GM06990 (cell line): ENCODE data around the gene CUL3.
"Not testable (repeated sequence)": the region's sequence is repeated elsewhere in the genome, so short reads cannot be mapped to it uniquely, and the experiment has no call there.

Experiments
- DNase-seq: peaks from one replicate; pipeline ENCODE4 v3.0.0-alpha.2; 2011; ENCODE audit not compliant: insufficient read length; ENCODE audit errors: extremely low read depth
- H3K27me3 ChIP-seq: replicated peaks from 2 replicates; pipeline ENCODE4 v1.6.0; 2011; ENCODE audit warnings: low read length; ENCODE audit not compliant: control insufficient read depth, insufficient read depth
- H3K36me3 ChIP-seq: 2 replicates; pipeline ENCODE4 v1.5.1; 2011; ENCODE audit warnings: low read length; ENCODE audit not compliant: control insufficient read depth, insufficient read depth
- H3K4me3 ChIP-seq: replicated peaks from 2 replicates; pipeline ENCODE4 v1.5.1; 2011; ENCODE audit warnings: low read depth, mild to moderate bottlenecking, control low read depth, low read length
- CTCF ChIP-seq: IDR thresholded peaks from 2 replicates; pipeline ENCODE4 v1.5.1; 2011; ENCODE audit warnings: low read length, control low read depth, mild to moderate bottlenecking, inconsistent platforms; ENCODE audit not compliant: insufficient read depth, poor library complexity, severe bottlenecking

Gene CUL3

GRCh38 chr2:224584785-224585210, 365 bp downstream of the CUL3 start:
- Histone ChIP-seq H3K36me3 (no peaks in the 10 kb centered on the region), H3K4me3 (peak overlapping the region; percentile 96), H3K27me3 (no peaks in the 10 kb centered on the region)
- DNase-seq = peak; percentile 74
- TF ChIP-seq CTCF = no peak

GRCh38 chr2:224584111-224584784, 915 bp downstream of the CUL3 start:
- no peak for TF ChIP-seq CTCF
- no peak for DNase-seq
- no peaks in the 10 kb centered on the region for H3K27me3 ChIP-seq

GRCh38 chr2:224583033-224583432, 2.1 kb downstream of the CUL3 start:
- H3K4me3 ChIP-seq = peak overlapping the region; percentile 96
- not testable (repeated sequence) for H3K36me3 ChIP-seq, DNase-seq, H3K27me3 ChIP-seq

More at GRCh38 chr2:224584111-224584784, 915 bp downstream of the CUL3 start:
- Histone ChIP-seq H3K36me3 (no peaks in the 10 kb centered on the region), H3K4me3 (peak overlapping the region; percentile 96)

- no peak for TF ChIP-seq CTCF
- Histone ChIP-seq H3K36me3 (no peaks in the 10 kb centered on the region), H3K27me3 (no peaks in the 10 kb centered on the region), H3K4me3 (no peak overlapping the region)
- no peak for DNase-seq
These were observed 4.9 kb downstream of the CUL3 start for GRCh38 chr2:224580248-224580647.

- no peak overlapping the region for H3K4me3 ChIP-seq
- H3K27me3 ChIP-seq = no peaks in the 10 kb centered on the region
These were observed 5.8 kb downstream of the CUL3 start for GRCh38 chr2:224579411-224579810.

GRCh38 chr2:224577541-224577940, 7.6 kb downstream of the CUL3 start:
- Histone ChIP-seq H3K4me3 (no peak overlapping the region), H3K36me3 (no peaks in the 10 kb centered on the region), H3K27me3 (no peaks in the 10 kb centered on the region)
- TF ChIP-seq CTCF = no peak
- DNase-seq = no peak

More at GRCh38 chr2:224579411-224579810, 5.8 kb downstream of the CUL3 start:
- DNase-seq = no peak
- no peaks in the 10 kb centered on the region for H3K36me3 ChIP-seq
- TF ChIP-seq CTCF = no peak
